GM19193 (cell line): ENCODE results near the gene SPEG.

Source experiments
- POLR2A ChIP-seq: IDR thresholded peaks from 4 replicates; pipeline ENCODE4 v1.6.1; 2011; ENCODE audit not compliant: insufficient read depth, insufficient read length; ENCODE audit errors: extremely low read depth

Gene SPEG

GRCh38 chr2:219543596-219544358, 109.1 kb downstream of the SPEG start, which contains the start of the genes CHPF and TMEM198:
TSS of gene CHPF (minus strand) at chr2:219543809. CDS start at chr2:219543538, 271 bp downstream.
TSS of gene TMEM198 (plus strand) at chr2:219544028. CDS start at chr2:219544728, 700 bp downstream.
- peak; percentile 35 for TF ChIP-seq POLR2A

- no peak for TF ChIP-seq POLR2A
Observed at GRCh38 chr2:219544567-219544966, 109.9 kb downstream of the SPEG start.

GRCh38 chr2:219545295-219545942, 110.8 kb downstream of the SPEG start:
- TF ChIP-seq POLR2A, result no peak

GRCh38 chr2:219545943-219546352, 111.3 kb downstream of the SPEG start:
- TF ChIP-seq POLR2A, result no peak

DNA sequence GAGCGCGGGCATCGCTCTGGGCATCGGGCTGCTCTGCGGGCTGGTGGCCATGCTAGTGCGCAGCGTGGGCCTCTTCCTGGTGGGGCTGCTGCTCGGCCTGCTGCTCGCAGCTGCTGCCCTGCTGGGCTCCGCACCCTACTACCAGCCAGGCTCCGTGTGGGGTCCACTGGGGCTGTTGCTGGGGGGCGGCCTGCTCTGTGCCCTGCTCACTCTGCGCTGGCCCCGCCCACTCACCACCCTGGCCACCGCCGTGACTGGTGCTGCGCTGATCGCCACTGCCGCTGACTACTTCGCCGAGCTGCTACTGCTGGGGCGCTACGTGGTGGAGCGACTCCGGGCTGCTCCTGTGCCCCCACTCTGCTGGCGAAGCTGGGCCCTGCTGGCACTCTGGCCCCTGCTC, 113.0 kb downstream of the SPEG start:
- no peak for TF ChIP-seq POLR2A
